Smooth muscle cell of the brain vasculature (primary cell): ENCODE results near the gene CSK.
"Not testable (repeated sequence)": the region's sequence is repeated elsewhere in the genome, so short reads cannot be mapped to it uniquely, and the experiment has no call there.

Experiments
- DNase-seq: peaks from one replicate; pipeline ENCODE4 v3.0.0-alpha.2; 2012; ENCODE audit warnings: low read depth, low spot score

The CSK gene

DNA sequence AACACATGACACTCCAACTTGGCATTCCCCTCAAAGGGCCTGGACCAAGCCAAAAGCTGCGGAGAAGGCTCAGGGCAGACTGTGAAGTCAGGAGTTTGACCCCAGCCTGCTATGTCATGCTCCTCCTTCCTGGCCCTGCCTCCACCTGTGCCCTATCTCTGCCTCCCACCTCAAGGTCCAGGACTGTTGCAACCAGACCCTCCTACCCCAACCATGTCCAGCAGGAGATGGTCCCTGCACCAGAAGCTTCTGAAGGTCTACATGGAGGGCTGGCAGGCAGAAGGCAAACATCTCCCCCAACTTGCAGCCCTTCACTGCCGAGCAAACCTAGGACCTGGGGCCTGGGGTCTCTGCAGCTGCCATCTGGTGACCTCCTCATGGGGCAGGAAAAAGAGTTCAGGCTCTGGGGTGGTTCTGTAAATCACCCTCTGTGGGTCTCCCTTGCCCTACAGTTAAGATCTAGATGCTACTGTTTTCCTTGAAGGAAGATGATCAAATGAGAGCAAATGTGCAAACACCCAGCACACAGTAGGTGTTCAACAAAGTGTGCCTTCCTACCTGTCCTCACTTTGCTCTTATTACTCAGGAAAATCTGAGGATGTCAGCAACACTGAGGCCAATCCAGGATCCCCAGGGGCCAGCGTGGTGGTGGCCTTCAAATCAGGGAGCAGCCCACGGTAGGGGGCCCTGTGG lies 11.5 kb upstream of the CSK start:
- DNase-seq = no peak

GRCh38 chr15:74773329-74773728 lies 8.6 kb upstream of the CSK start:
- no peak for DNase-seq

- no peak for DNase-seq
These were observed 8.1 kb upstream of the CSK start for GRCh38 chr15:74773731-74774252.

- no peak for DNase-seq
These were observed 6.7 kb upstream of the CSK start for GRCh38 chr15:74775132-74775562.

- DNase-seq = no peak
These were observed 6.0 kb upstream of the CSK start for GRCh38 chr15:74775894-74776293.

DNA sequence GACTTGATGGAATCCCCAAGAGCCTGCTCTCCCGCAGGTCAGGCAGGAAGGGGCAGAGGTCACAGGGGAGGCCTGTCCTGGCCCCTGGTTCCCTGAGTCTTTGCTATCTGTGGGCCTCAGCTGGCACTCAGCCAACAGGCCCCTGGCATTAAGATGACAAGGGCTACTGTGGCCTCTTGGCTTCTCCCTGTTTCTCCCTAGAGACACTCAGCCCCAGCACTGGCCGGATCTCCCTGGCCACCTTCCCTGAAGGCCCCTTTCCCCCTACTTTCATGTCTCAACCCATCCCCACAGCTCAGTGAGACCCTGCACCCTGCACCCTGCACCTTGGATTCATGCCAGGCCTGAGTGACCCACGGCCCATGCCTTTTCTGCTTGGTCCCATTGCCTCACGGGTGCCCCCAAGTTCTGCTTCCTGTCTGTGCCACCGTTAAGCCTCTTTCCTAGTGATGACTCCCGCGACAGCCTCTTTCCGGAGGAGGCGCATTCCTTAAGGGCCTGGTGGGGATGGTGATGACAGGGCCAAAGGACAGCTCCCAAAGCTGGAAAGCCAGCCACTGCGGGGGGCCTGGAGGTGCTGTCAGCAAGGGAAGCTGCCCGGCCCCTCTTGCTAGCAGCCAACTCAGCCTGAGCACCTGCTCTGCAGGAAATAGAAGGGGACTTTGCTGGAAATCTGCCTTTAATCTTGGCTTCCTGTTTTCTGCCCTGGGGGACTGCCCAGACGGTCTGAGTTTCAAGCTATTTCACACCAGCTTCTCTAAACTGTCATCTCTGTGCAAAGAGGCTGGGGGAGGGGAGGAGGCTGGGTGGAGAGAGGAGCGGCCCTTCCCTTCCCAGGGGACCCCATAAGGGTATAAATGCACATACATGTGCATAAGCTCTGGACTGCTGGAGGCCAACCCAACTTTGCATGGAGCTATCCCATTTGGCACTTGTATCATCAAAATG lies 4.8 kb upstream of the CSK start:
- DNase-seq = no peak

DNA sequence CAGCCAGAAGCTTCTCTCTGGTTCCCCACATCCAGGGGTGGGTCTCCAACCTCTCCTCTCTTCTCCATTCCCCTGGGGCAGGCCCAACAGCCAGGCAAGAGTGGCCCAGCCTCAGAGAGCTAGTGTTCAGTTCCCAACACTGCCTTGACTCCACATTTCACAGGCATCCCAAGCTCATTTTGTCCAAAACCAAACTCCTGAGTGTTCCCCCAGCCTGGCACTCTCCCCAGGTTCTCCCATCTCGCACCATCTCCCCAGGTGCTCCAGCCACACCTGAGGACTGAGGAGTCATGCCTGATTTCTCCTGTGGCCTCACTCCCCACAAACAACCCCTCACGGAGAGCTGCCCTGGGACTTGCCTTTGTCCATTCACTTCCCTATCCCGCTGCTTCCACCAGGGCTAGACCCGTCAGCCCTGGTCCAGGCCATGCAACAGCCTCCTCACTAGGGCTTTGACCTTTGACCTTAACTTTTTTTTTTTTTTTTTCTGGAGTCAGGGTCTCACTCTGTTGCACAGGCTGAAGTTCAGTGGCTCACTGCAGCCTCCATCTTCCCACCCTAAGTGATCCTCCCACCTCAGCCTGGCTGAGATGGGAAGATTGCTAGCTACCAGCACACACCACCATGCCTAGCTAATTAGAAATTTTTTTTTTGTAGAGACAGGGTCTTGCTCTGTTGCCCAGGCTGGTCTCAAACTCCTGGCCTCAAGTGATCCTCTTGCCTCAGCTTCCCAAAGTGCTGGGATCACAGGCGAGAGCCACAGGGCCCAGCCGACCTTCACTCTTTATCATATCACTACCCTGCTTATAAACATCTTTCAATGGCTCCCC lies 3.9 kb upstream of the CSK start:
- no peak for DNase-seq

GRCh38 chr15:74778599-74778970 lies 3.3 kb upstream of the CSK start:
- no peak for DNase-seq

GRCh38 chr15:74779162-74779648 lies 2.7 kb upstream of the CSK start:
- no peak for DNase-seq

- DNase-seq = no peak
These were observed 1.1 kb upstream of the CSK start for GRCh38 chr15:74780523-74781430.

DNA sequence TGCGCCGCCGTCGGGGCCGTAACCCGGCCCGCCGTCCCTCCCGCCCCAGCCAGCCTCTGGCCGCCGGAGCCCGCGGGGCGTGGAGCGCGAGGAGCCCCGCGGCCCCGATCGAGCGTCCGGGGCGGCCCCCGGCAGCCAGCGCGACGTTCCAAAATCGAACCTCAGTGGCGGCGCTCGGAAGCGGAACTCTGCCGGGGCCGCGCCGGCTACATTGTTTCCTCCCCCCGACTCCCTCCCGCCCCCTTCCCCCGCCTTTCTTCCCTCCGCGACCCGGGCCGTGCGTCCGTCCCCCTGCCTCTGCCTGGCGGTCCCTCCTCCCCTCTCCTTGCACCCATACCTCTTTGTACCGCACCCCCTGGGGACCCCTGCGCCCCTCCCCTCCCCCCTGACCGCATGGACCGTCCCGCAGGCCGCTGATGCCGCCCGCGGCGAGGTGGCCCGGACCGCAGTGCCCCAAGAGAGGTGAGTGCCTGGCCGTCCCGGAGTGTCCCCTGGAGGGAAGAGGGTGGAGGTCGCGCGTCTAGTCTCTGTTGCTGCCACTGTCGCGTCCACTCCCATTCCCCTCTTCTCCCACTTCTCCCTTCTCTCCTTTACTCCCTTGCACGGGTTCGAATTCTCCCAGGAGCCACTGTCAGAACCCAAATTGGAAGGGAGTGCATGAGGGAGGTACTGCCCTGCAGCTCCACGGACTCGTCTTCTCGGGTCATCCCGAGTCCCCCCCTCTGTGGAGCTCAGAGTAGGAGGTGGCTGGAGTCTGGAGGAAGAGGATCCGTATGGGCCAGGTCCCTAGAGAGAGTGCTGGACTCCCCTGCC lies 585 bp downstream of the CSK start:
- DNase-seq = no peak

DNA sequence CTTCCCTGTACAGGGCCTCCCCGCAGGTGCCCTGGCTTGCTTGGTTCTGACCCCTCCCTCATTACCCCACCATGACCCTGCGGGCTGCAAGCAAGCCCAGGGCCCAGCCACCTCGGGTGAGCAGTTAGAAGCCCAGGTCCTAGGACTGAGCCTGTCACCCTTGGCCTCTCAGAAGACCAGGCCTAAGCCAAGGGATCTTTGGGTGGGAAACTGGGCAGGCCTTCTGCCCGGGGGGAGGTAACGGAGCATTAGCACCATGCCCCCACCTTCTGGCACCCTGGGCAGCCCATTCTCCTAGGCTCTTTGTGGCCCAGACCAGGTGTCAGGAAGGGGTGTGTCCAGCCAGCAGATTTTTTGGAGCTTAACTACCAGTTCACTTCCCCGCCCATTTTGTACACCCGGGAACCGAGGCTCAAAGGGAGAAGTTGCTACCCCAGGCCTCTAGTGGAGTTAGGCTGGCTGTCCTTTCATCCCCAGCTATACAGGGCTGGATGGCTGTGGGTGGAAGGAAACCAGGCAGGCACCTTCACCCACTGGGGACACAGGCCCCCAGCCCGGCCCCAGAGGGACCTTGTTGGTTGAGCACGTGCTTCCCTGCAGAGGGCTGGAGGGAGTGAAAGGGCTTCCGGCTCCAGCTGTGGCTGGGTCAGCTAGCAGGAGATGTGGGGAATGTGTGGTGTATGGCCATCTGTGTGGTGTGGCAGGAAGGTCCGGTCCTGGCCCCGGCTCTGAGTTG lies 1.4 kb downstream of the CSK start:
- DNase-seq = no peak

- DNase-seq = no peak
These were observed 1.9 kb downstream of the CSK start for GRCh38 chr15:74783808-74784175.

DNA sequence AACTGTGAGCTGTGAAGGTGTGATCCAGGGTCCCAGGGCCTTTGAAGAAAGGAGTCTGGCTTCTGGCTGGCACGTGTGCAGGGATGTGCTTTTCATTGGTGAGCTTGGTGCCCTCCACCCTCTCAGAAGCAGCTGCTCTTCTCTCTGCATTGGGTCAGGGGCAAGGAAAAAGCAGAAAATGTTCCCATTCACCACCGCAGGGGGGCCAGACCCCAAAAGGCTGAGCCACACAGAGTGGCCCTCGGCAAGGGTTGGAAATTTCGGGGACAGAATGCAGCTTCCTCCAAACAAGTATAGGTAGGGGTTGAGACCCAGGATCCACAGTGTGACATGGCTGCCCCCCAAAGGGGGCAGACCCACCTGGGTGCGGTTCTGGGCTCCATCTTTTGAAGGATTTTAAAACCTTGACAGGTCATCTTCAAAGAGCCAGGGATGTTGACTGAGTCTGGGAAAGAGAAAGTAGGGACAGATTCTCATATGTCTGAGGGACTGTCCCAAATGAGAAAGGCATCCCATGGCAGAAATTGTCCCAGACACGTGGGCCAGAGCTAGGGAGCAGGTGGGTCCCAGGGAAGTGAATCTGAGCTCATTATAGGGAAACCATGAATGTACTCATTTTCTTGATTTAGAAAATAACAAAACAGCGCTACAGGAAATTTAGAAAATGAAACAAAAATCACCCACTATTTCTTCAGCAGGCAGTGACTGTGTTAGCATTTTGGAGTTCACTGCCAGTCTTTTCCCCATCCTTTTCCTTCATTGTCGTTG lies 2.7 kb downstream of the CSK start:
- DNase-seq = no peak

- no peak for DNase-seq
These were observed 3.5 kb downstream of the CSK start for GRCh38 chr15:74785194-74786032.

GRCh38 chr15:74786081-74786480 lies 4.2 kb downstream of the CSK start:
- not testable (repeated sequence) for DNase-seq

DNA sequence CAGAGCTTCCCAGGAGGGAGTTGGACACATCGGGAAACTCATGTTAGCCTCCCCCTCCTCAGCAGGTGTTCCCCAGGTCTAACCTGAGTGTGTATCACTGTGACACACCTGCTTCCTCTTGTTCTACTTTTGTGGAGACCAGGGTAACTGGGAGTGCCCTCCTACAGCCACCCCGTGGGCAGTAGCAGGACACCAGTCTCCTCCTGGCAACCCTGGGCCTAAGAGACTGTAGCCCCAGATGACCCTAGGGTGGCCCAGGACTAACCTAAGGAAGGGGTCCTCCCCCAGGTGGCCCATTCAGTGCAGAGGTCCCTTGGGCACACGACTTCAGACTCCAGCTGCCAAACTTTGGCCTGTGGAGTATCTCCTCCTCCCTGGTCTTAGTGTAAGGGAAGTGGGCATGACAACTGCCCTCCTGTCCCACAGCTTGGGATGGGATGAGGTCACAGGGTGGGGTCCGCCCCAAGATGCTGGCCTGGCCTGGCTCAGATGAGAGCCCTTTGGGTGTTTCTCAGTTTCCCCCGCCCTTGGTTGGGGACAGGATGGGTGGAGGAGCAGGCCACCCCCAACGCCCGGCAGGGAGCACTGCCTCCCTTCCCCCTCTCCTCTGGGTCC lies 4.8 kb downstream of the CSK start:
- DNase-seq = no peak
